DMS114 treated with DMSO at 0.1 percent for 48 hours (cell line): ENCODE results near the gene GRIN3A.

ENCODE experiments used
- DNase-seq: peaks from one replicate; lab custom pipeline; 2025; ENCODE audit not compliant: unreplicated experiment; lab: John Stamatoyannopoulos, UW

The GRIN3A gene

DNA sequence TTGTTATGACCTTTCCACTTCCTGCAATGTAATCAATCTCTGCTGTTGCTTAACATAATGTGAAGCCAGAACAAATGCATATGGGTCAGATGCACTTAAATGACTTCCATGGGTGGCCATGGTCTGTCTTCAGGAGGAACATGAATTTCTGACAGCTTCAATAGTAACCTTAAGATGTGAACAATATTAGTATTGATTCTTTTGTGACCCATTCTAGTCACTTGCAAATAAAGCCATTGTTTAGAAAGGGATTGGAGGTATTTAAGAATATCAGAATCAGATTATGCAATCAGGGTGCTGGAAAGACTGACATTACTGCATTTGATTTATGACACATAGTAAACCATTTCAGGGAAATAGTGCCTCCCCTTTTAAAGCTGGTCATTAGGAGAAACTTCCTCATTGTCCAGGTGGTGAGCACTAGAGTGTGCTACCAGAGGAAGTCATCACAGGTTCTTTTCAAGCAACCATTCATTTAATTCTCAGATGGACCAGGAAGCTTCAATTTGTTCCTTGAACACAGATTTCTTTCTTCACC lies 32.1 kb downstream of the GRIN3A start:
- no peak for DNase-seq

- peak; percentile 21 for DNase-seq
Measured at GRCh38 chr9:101705135-101705661, 33.2 kb downstream of the GRIN3A start.

DNA sequence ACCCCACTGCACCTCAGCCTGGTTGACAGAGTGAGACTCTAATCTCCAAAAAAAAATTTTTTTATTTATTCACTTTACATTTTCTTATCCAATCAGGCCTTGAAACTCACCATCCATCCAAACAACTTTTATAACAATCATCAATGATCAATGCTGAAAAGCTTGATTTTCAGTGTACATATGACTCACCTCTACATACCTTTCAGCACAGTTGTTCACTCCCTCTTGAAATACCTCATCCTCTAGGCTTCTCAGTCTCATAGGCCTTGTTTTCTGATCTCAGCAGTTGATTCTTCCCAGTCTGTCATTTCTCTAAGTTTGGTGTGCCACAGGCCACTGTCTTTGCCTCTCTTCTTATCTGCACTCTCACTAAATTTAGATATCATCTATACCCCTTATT lies 36.2 kb downstream of the GRIN3A start:
- no peak for DNase-seq

DNA sequence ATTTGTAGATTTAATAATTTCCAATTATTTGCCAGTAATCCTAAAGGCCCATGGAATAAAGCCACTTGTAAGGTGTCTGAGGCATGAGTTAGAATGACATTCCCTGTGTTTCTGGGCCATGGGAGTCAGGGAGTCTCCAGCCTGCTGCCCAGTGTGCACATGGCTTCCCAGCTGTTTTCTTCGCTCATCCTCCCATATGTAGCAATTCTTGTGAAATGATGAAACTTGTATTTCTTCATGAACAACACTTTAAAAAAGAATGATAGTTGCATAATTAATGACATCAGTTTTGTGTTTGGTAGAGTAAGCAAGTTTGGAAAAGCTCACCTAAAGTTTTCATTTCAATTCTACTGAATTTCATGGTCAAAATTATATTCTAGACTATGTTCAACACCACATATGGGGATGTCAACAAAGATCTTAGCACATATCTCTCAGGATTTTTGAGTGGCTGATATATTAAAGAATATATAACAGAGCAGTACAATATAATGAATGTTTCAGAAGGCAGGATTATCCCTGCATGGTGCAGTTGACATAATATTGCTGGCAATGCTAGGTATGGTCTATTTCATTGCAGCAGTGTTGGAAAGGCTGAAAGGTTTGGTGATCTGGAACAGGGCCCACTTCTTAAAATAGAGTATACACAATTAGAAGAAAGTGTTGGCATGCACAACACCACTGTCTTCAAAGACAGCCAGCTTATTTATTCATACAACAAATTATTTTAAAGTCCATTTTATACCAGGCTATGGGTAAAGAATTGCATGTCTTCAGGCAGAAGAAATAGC lies 44.7 kb downstream of the GRIN3A start:
- DNase-seq, result no peak

DNA sequence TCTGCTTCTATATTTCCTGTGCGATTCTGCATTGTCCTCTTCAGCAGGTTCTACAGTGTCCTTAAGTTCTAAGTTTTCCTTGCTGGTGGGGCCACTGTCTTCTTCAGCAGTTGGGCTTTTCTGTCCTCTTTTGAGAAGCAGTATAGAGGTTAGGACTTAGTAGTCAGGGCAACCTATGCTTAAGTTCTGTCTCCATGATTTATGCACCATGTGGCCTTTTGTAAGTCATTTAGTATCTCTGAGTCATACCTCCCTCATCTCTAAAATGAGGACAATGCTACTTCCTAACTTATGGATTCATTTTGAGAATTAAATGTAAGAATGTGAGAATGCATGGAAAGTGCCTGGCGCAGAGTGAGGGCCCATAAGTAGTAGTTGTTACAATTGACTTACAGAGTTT lies 46.8 kb downstream of the GRIN3A start:
- no peak for DNase-seq

GRCh38 chr9:101689039-101689438 lies 49.4 kb downstream of the GRIN3A start:
- no peak for DNase-seq

DNA sequence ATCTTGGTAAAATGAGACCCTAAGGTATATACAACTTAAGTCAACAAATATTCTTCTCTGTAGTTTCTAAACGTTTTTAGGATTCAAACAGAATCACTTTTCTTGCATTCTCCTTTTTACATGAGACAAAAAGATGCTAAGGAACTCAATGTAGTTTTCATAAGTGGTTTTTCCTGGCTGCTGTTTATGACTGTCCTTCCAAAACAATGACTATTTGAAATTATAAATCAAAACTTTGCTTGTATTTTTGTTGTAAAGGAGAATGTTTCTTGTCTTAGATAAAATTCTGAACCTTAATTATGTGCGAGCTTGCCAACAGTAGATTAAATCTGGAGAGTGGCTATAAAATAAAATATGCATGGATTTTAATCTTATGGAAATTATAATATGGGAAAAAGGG lies 53.8 kb downstream of the GRIN3A start:
- DNase-seq, result no peak

DNA sequence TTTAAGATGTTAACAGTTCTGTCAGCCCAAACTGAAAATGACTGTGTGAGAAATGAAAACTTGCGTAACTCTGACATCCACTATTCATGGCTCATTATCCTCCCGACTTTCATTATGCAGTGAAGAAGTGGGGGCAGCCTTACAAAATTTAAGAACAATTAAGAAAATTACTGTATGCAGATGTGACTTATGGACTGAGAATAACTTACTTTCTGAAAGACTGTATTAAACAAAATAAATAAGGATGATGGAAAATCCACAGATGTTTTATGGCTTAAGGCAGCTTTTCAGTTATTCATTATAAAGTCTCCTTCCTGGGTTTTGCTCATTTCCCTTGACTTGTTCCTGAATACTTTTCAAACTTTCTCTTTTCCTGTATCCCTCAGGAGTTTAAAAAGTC lies 55.2 kb downstream of the GRIN3A start:
- no peak for DNase-seq

DNA sequence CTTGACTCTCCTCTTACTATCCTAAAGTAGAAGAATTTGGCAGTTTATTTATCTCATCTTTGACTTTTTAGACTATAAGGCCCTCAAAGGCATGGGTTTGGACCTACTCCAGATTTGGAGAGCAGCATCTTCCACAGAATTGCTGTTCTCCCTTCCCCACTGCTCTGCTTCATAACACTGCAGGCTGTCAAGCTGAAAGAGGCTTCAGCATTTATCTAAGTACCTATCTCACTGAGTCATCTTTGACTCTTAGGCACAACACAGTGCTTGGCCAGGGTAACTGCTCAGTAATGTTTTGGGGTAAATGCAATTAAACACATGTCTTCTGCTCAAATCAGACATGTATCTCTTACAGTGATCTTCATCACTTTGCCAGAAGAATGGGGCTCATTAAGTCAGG lies 60.6 kb downstream of the GRIN3A start:
- DNase-seq, result no peak

DNA sequence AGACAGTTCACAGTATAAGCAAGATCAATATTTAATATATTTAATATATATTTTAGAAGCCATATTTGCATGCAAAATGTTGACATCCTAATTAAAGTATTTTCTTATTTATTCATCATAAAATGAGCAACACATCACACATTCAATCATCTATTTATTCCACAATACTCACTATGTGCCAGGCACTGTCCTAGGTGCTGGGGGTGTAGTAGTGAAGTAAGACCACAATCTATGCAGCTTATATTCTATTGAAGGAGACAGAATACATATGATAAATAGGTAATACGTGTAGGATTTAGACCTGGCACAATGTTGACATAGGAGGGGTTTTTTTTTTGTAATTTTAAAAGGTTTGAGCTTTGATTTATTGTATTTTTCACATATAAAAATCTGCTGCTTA lies 63.1 kb downstream of the GRIN3A start:
- no peak for DNase-seq

GRCh38 chr9:101674165-101674564 lies 64.3 kb downstream of the GRIN3A start:
- DNase-seq, result no peak

- no peak for DNase-seq
Measured at GRCh38 chr9:101673642-101674041, 64.8 kb downstream of the GRIN3A start.

DNA sequence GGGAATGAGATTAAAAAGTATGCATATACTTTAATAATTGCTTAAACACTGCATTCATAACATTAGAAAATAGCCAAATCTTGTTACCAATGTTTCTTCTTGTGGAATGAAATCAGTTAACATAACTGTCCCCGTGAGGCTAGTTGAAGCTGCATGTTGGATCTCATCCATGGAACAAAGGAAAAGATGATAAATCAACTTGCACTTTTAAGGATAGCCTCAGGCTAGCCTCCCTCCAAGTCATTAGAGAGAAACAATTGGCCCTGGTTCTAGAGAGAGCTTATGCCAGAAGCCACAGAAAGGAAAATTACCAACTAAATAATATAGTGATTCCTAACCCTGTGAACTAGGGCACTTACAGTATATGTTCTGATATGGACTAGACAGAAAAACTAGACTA lies 66.9 kb downstream of the GRIN3A start:
- DNase-seq, result no peak

DNA sequence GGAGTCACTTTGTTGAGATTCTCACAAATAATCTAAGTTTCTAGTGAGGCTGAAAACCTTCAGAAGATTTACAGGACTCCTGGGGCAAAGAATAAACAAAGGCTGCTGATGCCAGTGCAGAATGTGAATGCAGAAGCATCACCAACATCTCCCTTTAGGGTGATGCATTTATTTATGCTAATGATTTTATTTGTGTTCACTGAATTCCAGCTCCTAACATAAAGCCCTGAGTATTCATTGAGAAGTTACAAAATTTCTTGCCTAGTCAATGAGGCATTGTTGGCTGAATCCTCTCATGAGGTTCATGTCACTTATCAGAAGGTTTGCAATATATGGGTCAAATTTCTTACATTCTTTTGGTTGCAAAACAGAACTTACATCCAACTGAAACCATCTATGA lies 70.0 kb downstream of the GRIN3A start:
- no peak for DNase-seq

GRCh38 chr9:101664453-101664852 lies 74.0 kb downstream of the GRIN3A start:
- DNase-seq, result no peak

DNA sequence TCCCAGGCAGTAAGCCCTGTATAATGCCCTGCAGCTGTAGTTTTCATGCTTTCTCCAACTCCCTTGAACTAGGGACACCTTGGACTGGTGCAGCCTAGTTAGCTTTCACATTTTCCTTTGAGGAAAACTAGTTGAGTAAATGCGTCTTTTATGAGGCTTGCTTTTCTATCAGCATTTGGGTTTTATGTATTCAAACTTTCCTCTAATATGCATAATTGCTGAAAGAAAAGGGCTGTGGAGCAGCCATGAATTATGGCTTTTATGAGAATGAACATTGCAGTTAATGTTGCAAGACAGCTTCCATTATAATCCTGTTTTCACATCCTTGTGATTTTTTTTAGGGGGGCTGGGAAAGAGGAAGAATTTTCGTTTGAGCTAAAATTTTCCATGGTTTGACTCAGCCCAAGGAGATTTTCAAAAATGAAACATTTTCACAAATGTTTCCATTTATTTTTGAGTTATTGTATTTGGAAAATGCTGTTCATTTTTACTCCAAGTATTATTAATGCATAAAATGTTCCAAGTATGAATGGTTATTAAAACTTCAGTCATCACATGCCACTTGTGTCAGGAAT lies 85.8 kb downstream of the GRIN3A start:
- no peak for DNase-seq

DNA sequence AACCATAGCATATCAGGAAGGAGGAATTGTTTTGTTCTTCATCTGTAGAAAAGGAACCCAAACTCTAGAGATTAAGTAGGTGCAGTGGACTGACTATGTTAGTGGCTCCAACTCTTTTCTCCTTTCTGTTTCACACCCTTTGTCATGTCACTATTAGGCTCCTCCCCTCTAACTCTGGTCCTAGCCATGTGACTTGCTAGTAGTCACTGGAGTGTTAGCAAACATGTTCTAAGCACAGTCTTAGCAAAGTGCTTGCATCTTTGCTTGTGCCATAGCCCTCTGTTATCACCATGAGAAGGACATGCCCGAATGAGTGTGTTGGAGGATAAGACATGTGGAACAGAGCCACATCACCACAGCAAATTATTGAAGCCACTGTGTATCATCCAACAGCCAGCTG lies 88.3 kb downstream of the GRIN3A start:
- no peak for DNase-seq

DNA sequence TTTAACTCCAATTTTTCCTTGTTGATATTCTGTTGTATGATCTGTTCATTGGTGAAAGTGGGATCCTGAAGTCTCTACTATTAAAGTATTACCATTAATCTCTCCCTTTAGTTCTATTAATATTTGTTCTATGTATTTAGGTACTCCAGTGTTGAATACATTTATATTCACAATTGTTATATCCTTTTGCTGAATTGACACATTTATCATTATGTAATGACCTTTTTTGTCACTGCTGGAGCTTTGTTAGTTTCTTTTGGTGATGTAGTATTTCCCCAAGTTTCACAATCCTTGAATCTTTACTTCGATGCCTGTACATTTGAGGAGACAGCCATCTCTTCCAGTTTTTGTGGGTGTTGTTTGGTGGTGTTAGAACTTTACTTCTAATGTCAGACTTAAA lies 90.0 kb downstream of the GRIN3A start:
- no peak for DNase-seq

GRCh38 chr9:101639785-101640665 lies 98.4 kb downstream of the GRIN3A start:
- DNase-seq, result no peak

GRCh38 chr9:101639311-101639710 lies 99.1 kb downstream of the GRIN3A start:
- no peak for DNase-seq

DNA sequence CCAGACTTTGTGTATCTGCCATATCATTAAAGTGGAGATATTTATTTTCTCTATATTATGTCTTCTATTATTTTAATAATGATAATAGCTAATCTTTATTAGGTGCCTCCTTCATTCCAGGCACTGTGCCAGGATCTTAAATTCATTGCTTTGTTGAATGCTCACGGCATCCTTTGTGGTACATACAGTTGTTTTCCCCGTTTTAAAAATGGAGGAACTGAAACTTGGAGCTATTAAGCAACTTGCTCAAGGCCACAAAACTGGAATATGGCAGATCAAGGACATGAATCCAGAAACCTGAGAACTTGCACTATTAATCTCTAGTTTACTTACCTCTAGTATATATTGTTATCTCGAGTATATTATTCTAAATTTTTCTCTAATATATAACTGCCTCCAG lies 102.2 kb downstream of the GRIN3A start:
- no peak for DNase-seq
